GM21737 (cell line): ENCODE measurements around the gene WDR93.

Experiments
- ATAC-seq: cut with Tn5 transposase; IDR thresholded peaks from one replicate; pipeline ENCODE4 v1.9.1; 2021; ENCODE audit warnings: mild to moderate bottlenecking, moderate library complexity; ENCODE audit not compliant: unreplicated experiment

WDR93 gene

DNA sequence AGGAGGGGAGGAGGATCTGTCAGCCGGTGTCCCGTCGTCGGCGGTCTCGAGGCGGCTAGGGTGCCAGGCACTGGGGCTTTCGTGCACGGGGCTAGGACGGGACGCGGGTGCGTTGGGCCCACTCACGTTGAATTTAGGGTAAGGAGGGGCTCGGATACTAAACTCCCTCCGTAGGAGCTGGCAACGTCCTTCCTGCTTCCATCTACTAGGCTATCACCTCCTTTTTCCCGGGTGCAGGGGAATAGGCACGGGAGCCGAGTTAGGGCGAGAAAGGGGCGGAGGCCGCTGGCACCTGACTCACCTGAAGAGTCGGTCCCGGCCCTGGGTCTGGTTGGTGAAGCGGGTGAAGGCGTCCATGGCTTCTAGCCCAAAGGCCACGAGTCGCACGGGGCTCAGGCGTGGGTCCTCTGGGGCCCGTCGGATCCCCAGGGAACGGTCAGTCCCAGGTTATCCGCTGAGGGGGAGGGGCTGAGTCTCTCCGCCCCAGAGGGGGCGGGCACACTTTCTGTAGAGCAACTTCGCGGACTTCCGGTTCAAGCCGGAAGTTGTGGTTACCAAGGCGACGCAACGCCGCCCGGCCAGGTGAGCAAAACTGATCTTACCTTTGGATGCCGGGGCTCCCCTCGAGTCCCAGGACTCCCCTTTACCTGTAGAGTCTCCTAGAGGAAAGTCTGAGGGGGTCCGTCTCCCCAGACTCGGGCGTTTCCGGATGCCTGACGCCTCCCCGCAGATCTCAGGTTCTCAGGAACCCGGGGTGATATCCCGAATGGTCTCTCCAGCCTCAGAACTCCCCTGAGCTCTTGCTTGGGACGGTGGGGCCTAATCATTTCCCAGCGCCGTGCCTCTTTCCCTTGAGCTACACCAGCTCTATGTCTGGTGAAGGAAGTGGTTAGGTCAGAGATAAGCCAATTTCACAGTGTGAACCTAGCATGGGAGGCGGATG, at the start of gene WDR93, which contains the start of gene PEX11A:
TSS of gene WDR93 (plus strand) at position 536 of the 943 bp plus-strand sequence. CDS start 10,936 bp downstream, outside the sequence.
TSS of gene PEX11A (minus strand) at position 479 of the 943 bp plus-strand sequence. CDS start at position 357, 122 bp downstream.
- peak; percentile 85 for ATAC-seq

- ATAC-seq: no peak
Observed at GRCh38 chr15:89641053-89641452, 49.6 kb upstream of the WDR93 start.

DNA sequence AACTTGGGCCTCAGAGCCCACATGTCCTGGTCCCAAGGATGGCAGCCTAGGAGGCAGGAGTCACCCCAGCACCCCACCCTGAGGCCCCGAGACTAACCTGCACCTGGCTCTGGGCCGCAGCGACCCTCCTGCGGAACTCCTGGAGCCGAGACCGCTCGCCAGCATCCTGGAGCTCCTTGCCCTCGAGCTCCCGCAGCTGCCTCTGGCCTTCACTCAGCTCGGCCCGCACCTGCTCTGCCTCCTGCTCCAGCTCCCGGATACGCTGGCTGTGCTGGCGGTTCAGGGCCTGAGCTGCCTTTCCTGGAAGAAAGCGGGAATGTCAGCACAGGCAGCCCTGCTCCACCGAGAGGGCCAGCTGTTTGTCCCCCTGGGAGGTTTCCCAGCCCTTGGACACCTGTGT, 48.5 kb upstream of the WDR93 start:
- ATAC-seq: no peak

- ATAC-seq: no peak
Observed at GRCh38 chr15:89645680-89646079, 44.9 kb upstream of the WDR93 start.

GRCh38 chr15:89646416-89647141, 44.0 kb upstream of the WDR93 start:
- no peak for ATAC-seq

DNA sequence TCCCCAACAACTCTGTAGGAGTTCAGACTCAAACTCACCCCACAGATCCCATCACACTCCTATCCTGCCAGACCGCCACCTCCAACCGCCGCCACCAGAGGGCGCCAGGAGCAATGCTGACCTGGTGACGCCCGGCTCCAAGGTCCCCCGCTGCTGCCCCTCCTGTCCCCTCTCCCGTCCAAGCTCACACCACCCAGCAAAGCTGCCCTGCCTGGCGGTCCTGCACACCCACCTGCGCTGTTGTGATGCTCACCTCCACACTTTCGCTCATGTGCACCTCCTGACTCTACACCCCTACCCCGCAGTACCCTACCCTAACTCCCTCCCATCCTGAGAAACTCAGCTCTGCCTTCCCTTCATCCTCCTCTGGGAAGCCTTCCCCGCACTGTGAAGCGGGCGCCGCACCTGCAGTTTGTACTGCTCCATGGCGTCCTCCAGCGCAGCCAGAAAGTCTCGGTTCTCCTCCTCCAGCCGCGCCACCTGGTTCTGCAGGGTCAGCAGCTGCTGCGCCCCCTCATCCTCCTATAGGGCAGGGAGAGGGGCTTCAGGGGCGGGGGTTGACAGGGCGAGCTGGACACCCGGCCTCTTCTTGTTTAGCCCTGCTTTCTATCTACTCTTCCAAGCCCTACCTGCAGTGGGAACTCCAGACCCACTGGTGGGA, 43.3 kb upstream of the WDR93 start:
- ATAC-seq: no peak

- no peak for ATAC-seq
Observed at GRCh38 chr15:89648106-89649012, 42.3 kb upstream of the WDR93 start.

DNA sequence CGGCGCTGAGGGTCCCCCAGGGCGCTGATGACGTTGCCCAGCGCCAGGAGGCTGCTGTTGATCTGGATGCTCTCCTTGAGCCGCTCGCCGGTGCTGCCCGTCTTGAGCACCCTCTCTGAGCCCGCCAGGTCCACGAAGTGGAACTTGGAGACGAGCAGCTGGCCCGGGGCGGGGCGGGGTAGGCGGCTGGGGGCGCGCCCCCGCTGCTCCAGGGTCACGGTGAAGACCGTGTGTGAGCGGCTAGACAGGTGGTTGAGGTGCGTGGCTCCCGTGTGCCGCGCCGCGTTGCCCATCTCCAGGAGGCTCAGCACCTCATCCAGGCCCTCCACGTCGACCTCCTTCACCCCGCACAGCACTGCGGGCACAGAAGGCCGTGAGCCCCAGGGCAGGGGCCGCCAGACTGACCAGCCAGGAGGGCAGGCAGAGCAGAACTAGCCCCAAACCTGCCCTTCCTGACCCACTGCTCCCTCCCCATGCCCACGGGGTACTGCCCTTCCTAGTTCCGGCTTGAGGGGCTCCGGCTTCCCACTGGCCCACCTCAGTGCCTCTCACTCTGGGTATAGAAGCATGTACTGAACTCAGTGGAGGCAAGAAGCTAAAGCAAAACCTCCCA, 41.5 kb upstream of the WDR93 start:
- no peak for ATAC-seq

GRCh38 chr15:89649716-89650115, 40.9 kb upstream of the WDR93 start:
- ATAC-seq: no peak

GRCh38 chr15:89652131-89652530, 38.5 kb upstream of the WDR93 start:
- no peak for ATAC-seq

- no peak for ATAC-seq
Observed at GRCh38 chr15:89652666-89653065, 37.9 kb upstream of the WDR93 start.

GRCh38 chr15:89653578-89653977, 37.0 kb upstream of the WDR93 start:
- ATAC-seq: no peak

GRCh38 chr15:89654301-89654761, 36.3 kb upstream of the WDR93 start:
- no peak for ATAC-seq

GRCh38 chr15:89654847-89655805, 35.5 kb upstream of the WDR93 start, which contains the start of gene KIF7:
Gene KIF7 (minus strand): TSS chr15:89655467. CDS start chr15:89652930, 2,537 bp downstream.
- ATAC-seq: no peak

- no peak for ATAC-seq
Observed at GRCh38 chr15:89656116-89656815, 34.3 kb upstream of the WDR93 start.

DNA sequence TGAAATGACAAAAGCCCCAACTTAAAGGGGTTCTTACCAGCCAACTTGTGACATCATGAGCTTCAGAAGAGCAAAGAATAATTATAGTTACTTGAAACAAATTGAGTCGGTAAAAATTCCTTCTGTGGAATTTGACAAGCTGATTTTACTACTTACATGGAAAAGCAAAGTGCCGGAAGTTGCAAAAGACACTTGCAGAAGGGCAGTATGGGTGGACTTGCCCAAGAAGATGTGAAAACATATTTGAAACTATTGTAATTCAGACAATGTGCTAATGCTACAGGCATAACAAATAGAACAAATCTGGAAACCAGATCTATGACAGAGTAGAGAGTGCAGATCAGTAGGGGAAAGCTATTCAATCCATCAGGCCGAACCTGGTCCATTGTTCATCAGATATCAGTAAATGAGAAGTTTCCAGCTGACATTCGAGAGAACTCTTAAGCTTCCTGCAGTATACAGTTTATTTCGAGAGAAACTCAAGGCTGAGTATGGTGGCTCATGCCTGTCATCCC, 32.9 kb upstream of the WDR93 start:
- ATAC-seq: no peak

DNA sequence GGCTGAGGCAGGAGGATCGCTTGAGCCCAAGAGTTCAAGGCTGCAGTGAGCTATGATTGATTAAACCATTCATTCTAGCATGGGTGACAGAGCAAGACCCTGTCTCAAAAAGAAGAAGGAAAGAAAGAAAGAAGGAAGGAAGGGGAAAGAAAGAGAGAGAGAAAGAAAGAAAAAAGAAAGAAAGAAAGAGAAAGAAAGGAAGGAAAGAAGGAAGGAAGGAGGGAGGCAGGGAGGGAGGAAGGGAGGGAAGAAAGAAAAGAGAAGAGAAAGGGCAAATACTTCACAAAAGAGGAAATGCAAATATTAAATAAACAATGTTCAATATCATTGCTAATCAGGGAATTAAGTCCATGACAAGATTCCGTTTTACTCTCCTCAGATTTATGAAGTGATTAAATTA, 31.3 kb upstream of the WDR93 start:
- no peak for ATAC-seq

- no peak for ATAC-seq
Observed at GRCh38 chr15:89660556-89660955, 30.1 kb upstream of the WDR93 start.
